ENCODE data around the gene CHIC2. TPM values are rescaled to one million over a fixed set of nuclear protein-coding genes. Genes with fewer than 3 reads are reported as not detected.
"Not testable (repeated sequence)": the region's sequence is repeated elsewhere in the genome, so short reads cannot be mapped to it uniquely, and the experiment has no call there.

Gene CHIC2
- total RNA-seq, 1 experiment from 2014 or later: 10.8 TPM

GRCh38 chr4:54113206-54113605, 48.8 kb upstream of the CHIC2 start:
- BruUV-seq (replicated peaks); H3K27ac ChIP-seq (ENCODE audit: low read depth, low read length); H2AFZ ChIP-seq (ENCODE audit: low read depth, low read length, poor library complexity, severe bottlenecking); H3K4me1 ChIP-seq (ENCODE audit: control insufficient read depth in 1 of 2, insufficient read depth in 2 of 2, low read length in 2 of 2); POLR2A ChIA-PET; H3K4me2 ChIP-seq (ENCODE audit: low read length); H3K9me2 ChIP-seq (ENCODE audit: insufficient read depth); DNase-seq (ENCODE audit: low read depth, low spot score); ATAC-seq; CTCF ChIA-PET; H3K27me3 ChIP-seq (ENCODE audit: insufficient read depth, low read length); H3K4me3 ChIP-seq (replicated peaks in 1 of 2; ENCODE audit: low read depth in 1 of 2, low read length in 2 of 2); H3K9me3 ChIP-seq (ENCODE audit: control insufficient read depth in 1 of 2, insufficient read depth in 1 of 2, low read depth in 1 of 2, low read length in 2 of 2); H3K79me2 ChIP-seq (ENCODE audit: insufficient read depth, low read length); H3K9ac ChIP-seq (ENCODE audit: low read length); intact Hi-C loops (cut with micrococcal nuclease); RAD21 ChIA-PET (ENCODE audit: low non-redundant PET in 1 of 2, low total read pairs in 2 of 2, uncharacterized antibody in 2 of 2, unreplicated experiment in 2 of 2); H3K36me3 ChIP-seq (ENCODE audit: control insufficient read depth in 1 of 2, insufficient read depth in 2 of 2, low read length in 2 of 2); H4K20me1 ChIP-seq (ENCODE audit: insufficient read depth): not testable (repeated sequence)

DNA sequence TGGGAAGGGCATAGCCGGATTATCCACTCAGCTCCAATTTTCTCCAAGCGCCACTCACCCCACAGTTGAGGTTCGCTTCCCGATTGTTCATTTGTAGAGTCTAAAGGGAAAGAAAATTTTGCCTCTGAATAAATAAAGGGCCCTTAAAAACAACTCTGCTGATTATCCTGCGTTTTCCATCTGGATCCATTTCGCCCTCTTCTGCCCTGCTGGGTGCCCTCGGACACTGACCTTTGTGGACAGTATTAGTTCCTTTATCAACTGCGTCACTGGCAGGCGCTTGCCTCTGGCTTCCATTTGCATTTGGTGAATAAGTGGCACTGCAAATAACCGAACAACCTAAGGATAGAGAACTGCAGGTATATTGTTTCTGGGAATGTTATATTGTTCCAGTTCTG, 45.6 kb upstream of the CHIC2 start:
- RAD21 ChIA-PET (ENCODE audit: low non-redundant PET in 1 of 2, low total read pairs in 2 of 2, uncharacterized antibody in 2 of 2, unreplicated experiment in 2 of 2): no interaction called here
- Histone ChIP-seq H3K79me2 (ENCODE audit: insufficient read depth, low read length) (no peaks in the 10 kb centered on the region), H3K4me1 (ENCODE audit: control insufficient read depth in 1 of 2, insufficient read depth in 2 of 2, low read length in 2 of 2) (no peaks in the 10 kb centered on the region), H3K9me2 (ENCODE audit: insufficient read depth) (no peaks in the 10 kb centered on the region), H3K9ac (ENCODE audit: low read length) (no peak overlapping the region), H4K20me1 (ENCODE audit: insufficient read depth) (no peaks in the 10 kb centered on the region), H3K4me2 (ENCODE audit: low read length) (no peak overlapping the region), H3K9me3 (ENCODE audit: control insufficient read depth in 1 of 2, insufficient read depth in 1 of 2, low read depth in 1 of 2, low read length in 2 of 2) (no peaks in the 10 kb centered on the region), H3K27me3 (ENCODE audit: insufficient read depth, low read length) (no peaks in the 10 kb centered on the region), H3K27ac (ENCODE audit: low read depth, low read length) (no peak overlapping the region), H3K4me3 (replicated peaks in 1 of 2; ENCODE audit: low read depth in 1 of 2, low read length in 2 of 2) (no peak overlapping the region), H2AFZ (ENCODE audit: low read depth, low read length, poor library complexity, severe bottlenecking) (no peak overlapping the region), H3K36me3 (ENCODE audit: control insufficient read depth in 1 of 2, insufficient read depth in 2 of 2, low read length in 2 of 2) (no peaks in the 10 kb centered on the region)
- POLR2A ChIA-PET: no interaction called here
- intact Hi-C loops (cut with micrococcal nuclease): no loop called here
- CTCF ChIA-PET: no interaction called here
- ATAC-seq (no peak), DNase-seq (ENCODE audit: low read depth, low spot score) (no peak)
- TF ChIP-seq JUND (IDR thresholded peaks at IDR 0.05) (no peak), EGR1 (IDR thresholded peaks at IDR 0.05; ENCODE audit: low read depth) (no peak), SRF (IDR thresholded peaks at IDR 0.05; ENCODE audit: low read depth) (no peak), POLR2AphosphoS5 (IDR thresholded peaks at IDR 0.05; ENCODE audit: low read depth, low read length) (no peak)
- TF ChIP-seq, protein P1, sequence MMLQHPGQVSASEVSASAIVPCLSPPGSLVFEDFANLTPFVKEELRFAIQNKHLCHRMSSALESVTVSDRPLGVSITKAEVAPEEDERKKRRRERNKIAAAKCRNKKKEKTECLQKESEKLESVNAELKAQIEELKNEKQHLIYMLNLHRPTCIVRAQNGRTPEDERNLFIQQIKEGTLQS (IDR thresholded peaks at IDR 0.05): no peak
- BruUV-seq (replicated peaks): no TSS peak
